GM21367 (cell line): ENCODE measurements around the gene PRAMEF9.
"Not testable (repeated sequence)": the region's sequence is repeated elsewhere in the genome, so short reads cannot be mapped to it uniquely, and the experiment has no call there.

ENCODE experiments used
- ATAC-seq: cut with Tn5 transposase; IDR thresholded peaks from one replicate; pipeline ENCODE4 v1.9.1; 2021; ENCODE audit not compliant: unreplicated experiment

The PRAMEF9 gene

GRCh38 chr1:13171548-13171947 lies at the start of gene PRAMEF9:
Gene PRAMEF9, plus strand, starts transcription at chr1:13171848. Its CDS starts 3,433 bp downstream, at chr1:13175281.
- not testable (repeated sequence) for ATAC-seq

GRCh38 chr1:13155909-13156308 lies 15.7 kb upstream of the PRAMEF9 start, which contains the start of gene PRAMEF26:
Gene PRAMEF26, minus strand, starts transcription at chr1:13156009. Its CDS starts 2,914 bp downstream, at chr1:13153095.
- not testable (repeated sequence) for ATAC-seq

- not testable (repeated sequence) for ATAC-seq
Measured at GRCh38 chr1:13165531-13165930, 6.1 kb upstream of the PRAMEF9 start, which contains the start of gene HNRNPCL4. Gene HNRNPCL4, minus strand, starts transcription at chr1:13165631. Its CDS starts 164 bp downstream, at chr1:13165467.

GRCh38 chr1:13201309-13201708 lies 29.7 kb downstream of the PRAMEF9 start, which contains the start of gene PRAMEF13:
Gene PRAMEF13, minus strand, starts transcription at chr1:13201409. Its CDS starts 1,820 bp downstream, at chr1:13199589.
- not testable (repeated sequence) for ATAC-seq

- ATAC-seq = not testable (repeated sequence)
Measured at GRCh38 chr1:13208712-13209111, 37.1 kb downstream of the PRAMEF9 start.

- not testable (repeated sequence) for ATAC-seq
Measured at GRCh38 chr1:13216619-13217018, 45.0 kb downstream of the PRAMEF9 start.

GRCh38 chr1:13219203-13219602 lies 47.6 kb downstream of the PRAMEF9 start:
- not testable (repeated sequence) for ATAC-seq

- ATAC-seq = not testable (repeated sequence)
Measured at GRCh38 chr1:13222788-13223187, 51.1 kb downstream of the PRAMEF9 start.

- ATAC-seq = no peak
Measured at GRCh38 chr1:13224480-13225060, 52.9 kb downstream of the PRAMEF9 start.

GRCh38 chr1:13225675-13226204 lies 54.1 kb downstream of the PRAMEF9 start, which contains the start of gene PRAMEF18:
Gene PRAMEF18, minus strand, starts transcription at chr1:13226154. Its CDS starts 48 bp downstream, at chr1:13226106.
- ATAC-seq = not testable (repeated sequence)

- not testable (repeated sequence) for ATAC-seq
Measured at GRCh38 chr1:13227271-13228055, 55.8 kb downstream of the PRAMEF9 start.

- no peak for ATAC-seq
Measured at GRCh38 chr1:13228343-13228781, 56.7 kb downstream of the PRAMEF9 start.
